GM19372 (cell line): ENCODE measurements around the gene UBR3.

ENCODE experiments used
- ATAC-seq: cut with Tn5 transposase; IDR thresholded peaks from one replicate; pipeline ENCODE4 v1.9.1; 2021; ENCODE audit warnings: mild to moderate bottlenecking, low read depth, moderate library complexity; ENCODE audit not compliant: unreplicated experiment

Gene UBR3

DNA sequence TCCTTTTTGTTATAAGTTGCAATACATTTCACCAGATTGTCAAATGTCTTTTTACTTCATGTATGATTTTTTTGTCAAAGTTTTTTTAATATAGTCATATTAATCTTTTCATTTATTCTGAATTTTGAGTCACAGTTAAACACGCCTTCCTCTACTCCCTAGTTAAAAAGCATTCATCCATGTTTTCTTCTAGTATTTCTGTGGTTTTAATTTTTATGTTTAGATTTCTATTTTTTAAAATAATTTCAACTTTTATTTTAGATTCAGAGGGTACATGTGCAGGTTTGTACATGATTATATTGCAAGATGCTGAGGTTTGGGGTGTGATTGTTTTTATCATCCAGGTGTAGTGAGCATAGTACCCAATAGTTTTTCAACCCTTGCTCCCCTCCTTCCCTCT, 204.0 kb downstream of the UBR3 start:
- ATAC-seq: no peak

- ATAC-seq: no peak
Measured at GRCh38 chr2:170034596-170034995, 207.3 kb downstream of the UBR3 start.

- no peak for ATAC-seq
Measured at GRCh38 chr2:170038734-170039133, 211.5 kb downstream of the UBR3 start.

- no peak for ATAC-seq
Measured at GRCh38 chr2:170039401-170040172, 212.3 kb downstream of the UBR3 start.

DNA sequence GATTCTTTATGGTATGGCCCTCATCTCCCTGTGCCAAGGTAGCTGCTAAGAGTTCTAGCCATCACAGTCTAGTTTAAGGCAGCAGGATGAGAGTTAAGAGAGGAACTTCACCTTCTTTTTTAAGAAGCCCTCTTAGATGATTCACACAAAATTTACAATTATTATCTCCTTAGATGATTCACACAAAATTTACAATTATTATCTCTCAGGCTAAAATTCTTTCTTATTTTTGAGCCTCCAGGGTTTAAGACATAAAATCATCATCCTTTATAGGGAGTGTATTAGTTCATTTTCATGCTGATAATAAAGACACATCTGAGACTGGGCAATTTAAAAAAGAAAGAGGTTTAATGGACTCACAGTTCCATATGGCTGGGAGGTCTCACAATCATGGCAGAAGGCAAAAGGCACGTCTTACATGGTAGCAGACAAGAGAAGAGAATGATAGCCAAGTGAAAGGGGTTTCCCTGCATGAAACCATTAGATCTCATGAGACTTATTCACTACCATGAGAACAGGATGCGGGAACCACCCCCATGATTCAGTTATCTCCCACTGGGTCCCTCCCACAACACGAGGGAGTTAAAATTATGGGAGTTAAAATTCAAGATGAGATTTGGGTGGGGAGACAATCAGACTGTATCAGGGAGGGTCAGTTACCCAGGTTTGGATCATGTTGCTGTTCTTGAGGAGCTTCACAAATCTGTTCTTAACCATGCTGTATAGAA, 217.7 kb downstream of the UBR3 start:
- no peak for ATAC-seq

GRCh38 chr2:170047331-170048065, 220.2 kb downstream of the UBR3 start:
- ATAC-seq: no peak

GRCh38 chr2:170052151-170052550, 224.9 kb downstream of the UBR3 start:
- ATAC-seq: no peak

- ATAC-seq: no peak
Measured at GRCh38 chr2:170054997-170055396, 227.7 kb downstream of the UBR3 start.

- ATAC-seq: no peak
Measured at GRCh38 chr2:170056900-170057299, 229.6 kb downstream of the UBR3 start.

DNA sequence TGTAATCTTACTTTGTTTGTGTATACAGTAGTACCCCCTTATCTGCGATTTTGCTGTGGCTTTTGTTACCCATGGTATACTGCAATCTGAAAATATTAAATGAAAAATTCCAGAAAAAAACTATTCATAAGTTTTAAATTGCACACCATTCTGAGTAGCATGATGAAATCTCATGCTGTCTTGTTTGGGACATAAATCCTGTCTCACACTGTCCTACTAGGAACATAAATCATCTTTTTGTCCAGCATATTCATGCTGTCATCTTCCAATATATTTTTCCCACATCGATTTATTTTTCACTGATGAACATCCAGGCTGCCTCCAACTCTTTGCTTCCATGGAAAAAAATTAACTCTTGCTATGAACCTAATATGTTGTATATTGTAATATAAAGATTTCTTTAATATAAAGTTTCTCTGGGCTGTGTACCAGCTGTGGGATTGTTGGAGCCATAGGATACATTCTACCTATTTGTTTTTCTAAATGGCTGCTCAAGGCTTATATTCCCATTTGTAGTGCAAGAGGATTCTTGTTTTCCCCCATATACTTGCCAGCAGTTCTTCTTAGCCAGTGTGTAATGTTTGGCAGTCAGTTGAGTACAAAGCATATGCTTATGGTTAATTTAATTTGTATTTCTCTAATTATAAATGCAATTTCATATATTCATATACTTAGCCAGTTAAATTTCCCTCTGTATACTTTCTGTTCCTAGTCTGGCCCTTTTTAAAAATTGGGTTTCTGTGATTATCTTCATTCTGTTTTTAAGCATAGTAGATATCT, 236.4 kb downstream of the UBR3 start:
- no peak for ATAC-seq

DNA sequence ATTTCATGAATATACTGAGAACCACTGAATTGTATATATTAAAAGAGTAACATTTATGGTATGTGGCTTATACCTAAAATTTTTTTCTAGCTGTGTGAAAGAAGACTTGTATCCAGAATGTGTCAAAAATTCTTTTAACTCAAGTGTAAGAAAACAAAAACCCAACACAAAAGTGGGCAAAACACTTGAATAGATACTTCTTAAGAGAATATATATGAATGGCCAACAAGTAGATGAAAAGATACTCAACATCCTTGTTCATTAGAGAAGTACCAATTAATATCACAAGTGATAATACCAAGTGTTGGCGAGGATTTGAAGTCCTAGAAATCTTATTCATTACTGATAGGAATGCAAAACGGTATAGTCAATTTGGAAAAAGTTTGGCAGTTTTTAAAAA, 243.5 kb downstream of the UBR3 start:
- ATAC-seq: no peak

- no peak for ATAC-seq
Measured at GRCh38 chr2:170073288-170073687, 246.0 kb downstream of the UBR3 start.

- no peak for ATAC-seq
Measured at GRCh38 chr2:170076189-170076588, 248.9 kb downstream of the UBR3 start.

DNA sequence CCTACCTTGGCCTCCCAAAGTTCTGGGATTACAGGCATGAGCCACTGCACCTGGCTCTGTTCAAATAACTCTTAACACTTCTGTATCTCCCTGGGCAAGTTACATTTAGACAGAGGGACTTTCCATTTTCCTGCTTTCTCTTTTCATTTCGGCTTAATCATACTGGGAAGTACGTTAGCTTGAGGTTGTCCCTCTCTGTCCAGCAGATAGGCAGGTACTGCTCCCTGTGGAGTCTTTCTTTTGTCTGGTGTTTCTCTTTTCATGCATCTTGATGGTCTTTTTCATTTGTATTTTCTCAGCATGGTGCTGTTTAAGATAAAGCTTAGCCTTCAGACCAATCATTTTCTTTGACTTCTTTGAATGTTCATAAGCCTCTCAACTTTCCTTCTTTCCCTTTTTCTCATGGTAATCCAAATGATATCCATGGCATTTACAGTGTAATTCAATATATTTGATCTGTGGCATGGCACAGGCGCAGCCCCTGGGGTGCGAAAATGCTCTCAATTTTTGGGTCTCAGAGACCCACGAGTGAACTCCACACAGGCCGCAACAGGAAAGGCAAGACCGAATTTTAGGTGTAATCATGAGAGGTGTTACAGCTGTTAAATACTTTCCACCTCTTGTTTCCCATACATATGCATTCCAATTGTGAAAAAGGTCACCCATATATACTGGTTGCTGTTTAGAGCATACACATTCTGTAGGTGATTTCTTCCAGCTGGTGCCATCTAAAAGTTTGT, 250.7 kb downstream of the UBR3 start:
- ATAC-seq: no peak

GRCh38 chr2:170084820-170085491, 257.7 kb downstream of the UBR3 start:
- ATAC-seq: no peak

DNA sequence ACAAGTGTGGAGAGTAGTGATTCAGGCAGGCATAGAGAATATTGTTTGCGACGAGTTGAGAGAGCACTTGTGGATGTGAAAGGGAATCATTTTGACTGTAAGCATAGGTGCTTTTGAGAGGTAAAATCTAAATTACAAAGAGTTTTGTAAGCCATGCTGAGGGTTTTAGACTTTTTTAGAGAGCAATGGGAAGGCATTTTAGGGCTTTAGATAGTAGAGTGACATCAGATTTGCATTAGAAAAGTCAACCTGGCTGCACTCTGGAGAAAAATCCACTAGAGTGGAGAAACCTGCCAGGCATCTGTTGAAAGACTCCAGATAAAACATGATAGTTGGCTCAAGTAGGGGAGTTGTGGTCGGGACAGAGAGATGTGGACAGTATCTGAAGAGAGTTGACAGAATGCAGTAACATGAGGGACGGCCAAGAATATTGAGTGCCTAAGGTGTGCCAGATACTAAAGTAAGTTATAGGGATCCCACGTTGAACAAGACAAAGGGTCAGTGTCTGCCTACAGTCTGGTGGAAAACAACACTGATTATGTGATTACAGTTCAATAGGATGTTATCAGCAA, 258.9 kb downstream of the UBR3 start:
- ATAC-seq: no peak

DNA sequence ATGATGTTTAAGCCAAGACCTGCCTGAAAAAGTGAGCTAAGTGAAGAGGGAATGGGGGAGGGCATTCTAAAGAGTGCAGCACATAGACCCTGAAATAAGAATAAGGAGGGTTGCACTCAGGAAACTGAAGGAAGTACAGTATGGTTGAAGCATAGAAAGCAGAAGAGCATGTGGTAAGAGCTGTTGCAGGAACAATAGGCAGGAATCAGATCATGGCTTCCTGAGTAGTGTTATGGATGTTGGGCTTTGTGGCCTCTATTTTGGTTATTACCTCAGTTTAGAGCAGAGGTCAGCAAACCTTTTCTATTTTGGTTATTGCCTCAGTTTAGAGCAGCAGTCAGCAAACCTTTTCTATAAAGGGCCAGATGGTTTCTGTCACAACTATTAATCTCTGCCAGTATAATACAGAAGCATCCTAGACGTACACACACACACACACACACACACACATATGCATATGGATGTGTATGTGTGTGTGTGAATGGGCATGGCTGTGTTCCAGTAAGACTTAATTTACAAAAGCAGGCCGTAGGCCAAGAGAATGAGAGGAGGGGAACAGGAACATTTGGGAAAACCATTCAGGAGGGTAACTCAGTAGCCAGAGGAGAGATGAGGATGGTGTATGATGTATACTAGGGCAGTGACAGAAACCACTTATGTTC, 259.6 kb downstream of the UBR3 start:
- no peak for ATAC-seq

- no peak for ATAC-seq
Measured at GRCh38 chr2:170087413-170087793, 260.1 kb downstream of the UBR3 start.

DNA sequence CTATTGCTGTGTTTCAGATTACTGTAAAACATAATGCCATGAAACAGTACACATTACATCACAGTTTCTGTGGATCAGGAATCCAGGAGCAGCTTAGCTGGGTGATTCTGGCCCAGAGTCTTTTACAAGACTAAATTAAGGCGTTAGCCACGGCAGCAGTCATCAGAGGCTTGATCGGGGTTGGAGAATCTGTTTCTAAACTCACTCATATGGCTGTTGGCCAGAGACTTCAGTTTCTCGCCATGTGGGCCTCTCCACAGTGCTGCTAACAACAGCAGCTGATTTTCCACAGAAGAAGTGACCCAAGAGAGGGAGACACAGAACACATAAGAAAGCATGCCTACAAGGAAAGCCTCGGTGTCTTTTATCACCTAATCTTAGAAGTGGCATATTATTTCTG, 261.5 kb downstream of the UBR3 start:
- no peak for ATAC-seq
